CD4-positive, alpha-beta T cell (primary cell): ENCODE data around the gene DMAC2. TPM values are rescaled to one million over a fixed set of nuclear protein-coding genes. Genes with fewer than 3 reads are reported as not detected.

Experiments
- ATAC-seq: fragments of 200-7000 bp; cut with Tn5 transposase; one replicate; pipeline ENCODE4 v1.10.0; 2022; ENCODE audit warnings: mild to moderate bottlenecking; ENCODE audit not compliant: poor library complexity
- CTCF ChIA-PET: fragments of 350-600 bp; sonication (Branson Sonifier 250); formaldehyde crosslinking; loops from one replicate; lab custom pipeline; 2021; ENCODE audit warnings: antibody characterized with exemption, inconsistent platforms; lab: Charles Lee
- POLR2A ChIA-PET: fragments of 350-600 bp; sonication (Branson Sonifier 250); formaldehyde crosslinking; loops from one replicate; lab custom pipeline; 2021; ENCODE audit warnings: antibody characterized with exemption, inconsistent platforms; lab: Charles Lee
- DNase-seq, 14 experiments: peaks; one replicate each; pipeline ENCODE4 v3.0.0-alpha.2; 2013 to 2020; ENCODE audit warnings: mixed read lengths in 2 of 14
- H3K27ac ChIP-seq, 2 donors: one replicate each; pipeline versions ENCODE4 v1.5.1 to v1.7.0; 2013; ENCODE audit warnings: low read length in 2 of 2, low read depth in 1 of 2, mild to moderate bottlenecking in 1 of 2
- H3K27me3 ChIP-seq, 2 experiments: 1 replicate in 1 of 2; 2 replicates in 1 of 2; pipeline versions ENCODE4 v1.6.1 to v1.7.0; 2013; ENCODE audit warnings: low read length in 2 of 2, control low read depth in 1 of 2, mild to moderate bottlenecking in 1 of 2, moderate library complexity in 1 of 2; ENCODE audit not compliant: insufficient read depth in 2 of 2, control insufficient read depth in 1 of 2
- H3K36me3 ChIP-seq: one replicate; pipeline ENCODE4 v1.6.1; 2013; ENCODE audit warnings: low read length, control low read depth; ENCODE audit not compliant: insufficient read depth
- H3K4me1 ChIP-seq: one replicate; pipeline ENCODE4 v1.6.1; 2013; ENCODE audit warnings: low read length, control low read depth; ENCODE audit not compliant: insufficient read depth
- H3K4me3 ChIP-seq: one replicate; pipeline ENCODE4 v1.5.1; 2013; ENCODE audit warnings: mild to moderate bottlenecking, low read length, moderate library complexity
- H3K9me3 ChIP-seq, 2 experiments: 1 replicate in 1 of 2; 2 replicates in 1 of 2; pipeline versions ENCODE4 v1.6.1 to v1.7.0; 2013; ENCODE audit warnings: low read length in 2 of 2, mild to moderate bottlenecking in 2 of 2, control low read depth in 1 of 2, moderate library complexity in 1 of 2; ENCODE audit not compliant: control insufficient read depth in 1 of 2, insufficient read depth in 1 of 2
- H3K27ac Mint-ChIP-seq: one replicate; pipeline ENCODE4 v1.8.0; 2020; ENCODE audit warnings: mixed read lengths
- H3K27me3 Mint-ChIP-seq: one replicate; pipeline ENCODE4 v1.8.0; 2021; ENCODE audit warnings: mixed read lengths
- H3K36me3 Mint-ChIP-seq: one replicate; pipeline ENCODE4 v1.8.0; 2021; ENCODE audit warnings: low read depth, mixed read lengths
- H3K4me1 Mint-ChIP-seq: one replicate; pipeline ENCODE4 v1.8.0; 2021; ENCODE audit warnings: low read depth, mixed read lengths
- H3K4me3 Mint-ChIP-seq: one replicate; pipeline ENCODE4 v1.8.0; 2020; ENCODE audit warnings: mild to moderate bottlenecking, mixed read lengths
- H3K9me3 Mint-ChIP-seq: one replicate; pipeline ENCODE4 v1.8.0; 2020; ENCODE audit warnings: mixed read lengths
- CTCF ChIP-seq: fragments of 200-600 bp; IDR thresholded peaks from one replicate; pipeline ENCODE4 v1.8.0; 2022; ENCODE audit warnings: antibody characterized with exemption, mild to moderate bottlenecking
- intact Hi-C, 2 experiments: fragments of 100-400 bp; cut with DNase I in 1 of 2; cut with micrococcal nuclease in 1 of 2; formaldehyde crosslinking; loops; one replicate each; pipeline versions ENCODE4 v1.15.1 to v1.9.0; 2023 to 2025; cut with DNase I, micrococcal nuclease
- total RNA-seq, 174 experiments: library from RNA in 2 of 174; stranded (reverse) in 2 of 174; gene quantifications; one replicate each; pipeline ENCODE4 v1.2.3 and lab custom pipeline; 2021 to 2026

DMAC2 gene
- total RNA-seq, 2 experiments from 2014 or later, result 21.6 to 25.7 TPM

GRCh38 chr19:41413947-41414346 is 25.8 kb downstream of the DMAC2 start:
- H3K4me1 ChIP-seq, result peaks cover 12% of the 10 kb centered on the region
- Mint-ChIP-seq H3K9me3 (no peaks in the 10 kb centered on the region), H3K27me3 (no peaks in the 10 kb centered on the region), H3K4me3 (no peak overlapping the region), H3K4me1 (peaks cover 11% of the 10 kb centered on the region), H3K27ac (no peak overlapping the region), H3K36me3 (peaks cover 70% of the 10 kb centered on the region)
- H3K27me3 ChIP-seq, result no peaks in the 10 kb centered on the region
- no peak for TF ChIP-seq CTCF
- ChIA-PET POLR2A (no interaction called here), CTCF (no interaction called here)
- H3K4me3 ChIP-seq, result no peak overlapping the region
- intact Hi-C loops, result no loop called here
- no peak overlapping the region for H3K27ac ChIP-seq
- no peak for ATAC-seq
- DNase-seq, result no peak
- H3K9me3 ChIP-seq, result no peaks in the 10 kb centered on the region
- peaks cover 66% of the 10 kb centered on the region for H3K36me3 ChIP-seq

GRCh38 chr19:41412953-41413352 is 26.8 kb downstream of the DMAC2 start:
- H3K27me3 ChIP-seq, result no peaks in the 10 kb centered on the region
- H3K4me1 ChIP-seq, result peaks cover 15% of the 10 kb centered on the region
- TF ChIP-seq CTCF, result no peak
- POLR2A ChIA-PET, result no interaction called here
- no peaks in the 10 kb centered on the region for H3K9me3 ChIP-seq
- Mint-ChIP-seq H3K36me3 (peaks cover 61% of the 10 kb centered on the region), H3K27me3 (no peaks in the 10 kb centered on the region), H3K4me1 (peaks cover 11% of the 10 kb centered on the region), H3K9me3 (no peaks in the 10 kb centered on the region), H3K4me3 (no peak overlapping the region), H3K27ac (no peak overlapping the region)
- intact Hi-C loops, result no loop called here
- CTCF ChIA-PET, result no interaction called here
- no peak for ATAC-seq
- H3K27ac ChIP-seq, result no peak overlapping the region
- H3K4me3 ChIP-seq, result no peak overlapping the region
- DNase-seq, result no peak
- H3K36me3 ChIP-seq, result peaks cover 60% of the 10 kb centered on the region

DNA sequence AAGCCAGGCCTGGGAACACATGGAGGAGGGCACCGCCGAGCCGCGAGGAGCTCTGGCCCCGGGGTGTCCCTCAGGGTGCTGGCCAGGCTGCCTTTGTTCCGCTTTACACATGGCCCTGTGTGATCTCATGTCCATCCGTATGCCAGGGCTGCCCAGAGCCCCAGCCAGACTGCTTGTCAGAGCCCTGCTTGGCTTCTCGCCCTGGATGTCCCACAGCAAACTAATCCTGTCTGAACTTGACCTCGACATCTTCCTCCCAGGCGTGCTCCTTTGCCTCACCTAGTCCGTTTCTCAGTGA is 27.8 kb downstream of the DMAC2 start:
- H3K27ac Mint-ChIP-seq, result no peak overlapping the region
- Histone ChIP-seq H3K36me3 (peaks cover 55% of the 10 kb centered on the region), H3K9me3 (no peaks in the 10 kb centered on the region), H3K27ac (no peak overlapping the region), H3K27me3 (no peaks in the 10 kb centered on the region), H3K4me1 (peaks cover 15% of the 10 kb centered on the region), H3K4me3 (no peak overlapping the region)
- no peaks in the 10 kb centered on the region for H3K27me3 Mint-ChIP-seq
- H3K4me3 Mint-ChIP-seq, result no peak overlapping the region
- CTCF ChIA-PET, result no interaction called here
- no peak for DNase-seq
- H3K9me3 Mint-ChIP-seq, result no peaks in the 10 kb centered on the region
- TF ChIP-seq CTCF, result no peak
- intact Hi-C loops, result no loop called here
- POLR2A ChIA-PET, result no interaction called here
- H3K4me1 Mint-ChIP-seq, result peaks cover 11% of the 10 kb centered on the region
- no peak for ATAC-seq
- peaks cover 53% of the 10 kb centered on the region for H3K36me3 Mint-ChIP-seq
